SK-N-SH (cell line): ENCODE results near the gene ANKS1B. TPM values are rescaled to one million over a fixed set of nuclear protein-coding genes. Genes with fewer than 3 reads are reported as not detected.

Experiments
- CTCF ChIA-PET: fragments of 300-600, 350-600 bp; formaldehyde crosslinking; extraction: SDS; loops from one replicate; lab custom pipeline; 2021; lab: Yijun Ruan, JAX
- POLR2A ChIA-PET: fragments of 350-600 bp; sonication (Branson Sonifier 250); formaldehyde crosslinking; extraction: SDS; loops from one replicate; lab custom pipeline; 2020; ENCODE audit warnings: antibody characterized with exemption, inconsistent platforms; lab: Yijun Ruan, JAX
- DNase-seq: peaks from one replicate; pipeline ENCODE4 v3.0.0; 2012
- H2AFZ ChIP-seq: fragments of 200-600 bp; sonication (generic); 2 replicates; pipeline ENCODE4 v1.8.1; 2016; ENCODE audit warnings: antibody characterized with exemption, mild to moderate bottlenecking, low read depth
- H3F3A ChIP-seq: fragments of 200-600 bp; sonication (generic); replicated peaks from 2 replicates; pipeline ENCODE3; 2016; ENCODE audit warnings: antibody characterized with exemption, mild to moderate bottlenecking; ENCODE audit not compliant: insufficient read depth
- H3K27ac ChIP-seq, 2 experiments: fragments of 200-500 bp in 1 of 2; fragments of 200-600 bp in 1 of 2; sonication (Bioruptor generic) in 1 of 2; sonication (generic), shearing (Covaris generic) in 1 of 2; 2 replicates each; pipeline versions ENCODE4 v1.5.1 to v1.6.1; 2014 to 2016; ENCODE audit warnings: low read depth in 2 of 2, inconsistent platforms in 1 of 2, low read length in 1 of 2, mild to moderate bottlenecking in 1 of 2, mixed read lengths in 1 of 2
- H3K27me3 ChIP-seq: fragments of 200-600 bp; sonication (generic), shearing (Covaris generic); 2 replicates; pipeline ENCODE4 v1.6.1; 2016; ENCODE audit warnings: mixed run types; ENCODE audit not compliant: insufficient read depth
- H3K36me3 ChIP-seq, 2 experiments: fragments of 200-500 bp in 1 of 2; fragments of 200-600 bp in 1 of 2; sonication (Bioruptor generic) in 1 of 2; sonication (generic) in 1 of 2; replicated peaks in 1 of 2; 2 replicates each; pipeline versions ENCODE3 to v1.5.1; 2014 to 2016; ENCODE audit warnings: low read length in 1 of 2, mild to moderate bottlenecking in 1 of 2; ENCODE audit not compliant: insufficient read depth in 2 of 2, control insufficient read depth in 1 of 2
- H3K4me1 ChIP-seq, 2 experiments: fragments of 200-500 bp in 1 of 2; fragments of 200-600 bp in 1 of 2; sonication (Bioruptor generic) in 1 of 2; sonication (generic), shearing (Covaris generic) in 1 of 2; 2 replicates each; pipeline versions ENCODE4 v1.5.1 to v1.6.1; 2014 to 2016; ENCODE audit warnings: low read depth in 1 of 2, low read length in 1 of 2, mixed run types in 1 of 2; ENCODE audit not compliant: insufficient read depth in 2 of 2, control insufficient read depth in 1 of 2
- H3K4me2 ChIP-seq: fragments of 200-600 bp; sonication (generic), shearing (Covaris generic); 2 replicates; pipeline ENCODE4 v1.6.1; 2017; ENCODE audit warnings: mixed run types
- H3K4me3 ChIP-seq, 2 experiments: fragments of 200-500 bp in 1 of 2; fragments of 200-600 bp in 1 of 2; sonication (Bioruptor generic) in 1 of 2; sonication (generic), shearing (Covaris generic) in 1 of 2; 2 replicates each; pipeline versions ENCODE4 v1.5.1 to v1.8.1; 2014 to 2016; ENCODE audit warnings: low read depth in 2 of 2, inconsistent platforms in 1 of 2, low read length in 1 of 2, mild to moderate bottlenecking in 1 of 2, mixed read lengths in 1 of 2, moderate library complexity in 1 of 2
- H3K79me2 ChIP-seq: fragments of 200-600 bp; sonication (generic); 2 replicates; pipeline ENCODE4 v1.8.1; 2017; ENCODE audit warnings: mild to moderate bottlenecking; ENCODE audit not compliant: insufficient read depth
- H3K9ac ChIP-seq: fragments of 200-600 bp; sonication (generic); 2 replicates; pipeline ENCODE4 v1.6.1; 2017; ENCODE audit warnings: mixed run types
- H3K9me2 ChIP-seq: fragments of 200-600 bp; sonication (generic); 2 replicates; pipeline ENCODE4 v1.6.1; 2017; ENCODE audit warnings: mixed run types
- H3K9me3 ChIP-seq: fragments of 200-600 bp; sonication (generic); 2 replicates; pipeline ENCODE4 v1.6.1; 2017; ENCODE audit warnings: mixed run types, mild to moderate bottlenecking, moderate library complexity
- H4K20me1 ChIP-seq: fragments of 200-600 bp; sonication (generic); 2 replicates; pipeline ENCODE4 v1.6.1; 2017; ENCODE audit warnings: mild to moderate bottlenecking, mixed run types; ENCODE audit not compliant: insufficient read depth
- CHD2 ChIP-seq: fragments of 150-350 bp; IDR thresholded peaks from 2 replicates; pipeline ENCODE4 v1.6.1; 2018; ENCODE audit warnings: low read length; ENCODE audit not compliant: partially characterized antibody
- EP300 ChIP-seq, 2 experiments: IDR thresholded peaks; 2 replicates each; pipeline versions ENCODE4 v1.4.0 to v1.6.1; 2012; ENCODE audit warnings: borderline replicate concordance in 1 of 2, low read depth in 1 of 2, low read length in 1 of 2
- EZH2phosphoT487 ChIP-seq: fragments of 200-600 bp; sonication (generic); IDR thresholded peaks from 2 replicates; pipeline ENCODE4 v1.6.1; 2017; ENCODE audit warnings: low read depth, mixed run types, mild to moderate bottlenecking, antibody characterized with exemption, moderate library complexity, borderline replicate concordance
- FOSL2 ChIP-seq: IDR thresholded peaks from 2 replicates; pipeline ENCODE4 v1.4.0; 2012; ENCODE audit warnings: low read depth, mild to moderate bottlenecking, moderate library complexity, borderline replicate concordance
- GATA2 ChIP-seq: sonication (generic); formaldehyde crosslinking; IDR thresholded peaks from 2 replicates; pipeline ENCODE4 v1.5.0; 2020; ENCODE audit warnings: mild to moderate bottlenecking, missing genetic modification reagents
- MXI1 ChIP-seq: IDR thresholded peaks from 2 replicates; pipeline ENCODE4 v1.6.1; 2012; ENCODE audit warnings: mild to moderate bottlenecking, low read depth, low read length, improper control_type of control experiment
- NFIC ChIP-seq: IDR thresholded peaks from 2 replicates; pipeline ENCODE4 v1.4.0; 2012; ENCODE audit warnings: borderline replicate concordance
- POLR2AphosphoS5 ChIP-seq: IDR thresholded peaks from 2 replicates; pipeline ENCODE4 v1.6.1; 2012; ENCODE audit warnings: low read depth, low read length
- RAD21 ChIP-seq: IDR thresholded peaks from 2 replicates; pipeline ENCODE4 v1.6.1; 2012; ENCODE audit warnings: mild to moderate bottlenecking, low read length
- SMC3 ChIP-seq: IDR thresholded peaks from 2 replicates; pipeline ENCODE4 v1.6.1; 2012; ENCODE audit warnings: low read depth, low read length, improper control_type of control experiment
- TAF1 ChIP-seq: IDR thresholded peaks from 2 replicates; pipeline ENCODE4 v1.6.1; 2012; ENCODE audit warnings: low read depth, mild to moderate bottlenecking, low read length, moderate library complexity, borderline replicate concordance
- TEAD4 ChIP-seq: IDR thresholded peaks from 2 replicates; pipeline ENCODE4 v1.4.0; 2012; ENCODE audit warnings: mild to moderate bottlenecking, borderline replicate concordance; ENCODE audit not compliant: insufficient read depth
- WGBS: methylation state at CpG from one replicate; pipeline ENCODE4 v1.1.6; 2017; ENCODE audit warnings: low lambda C conversion rate; 5-methylcytosine and 5-hydroxymethylcytosine counted together
- polyA plus RNA-seq, 3 experiments: library from polyadenylated mRNA; depleted of rRNA; stranded (reverse); fragments of >200 nt; gene quantifications; 2 replicates each; pipeline ENCODE4 v1.2.3, GENCODE V29; 2012
- TF ChIP-seq, protein P1 (sequence below): fragments of 200-600 bp; sonication (generic); IDR thresholded peaks from 2 replicates; pipeline ENCODE4 v1.6.1; 2017; ENCODE audit warnings: antibody characterized with exemption, mild to moderate bottlenecking, moderate library complexity
- TF ChIP-seq, protein P2 (sequence below): fragments of 150-350 bp; IDR thresholded peaks from 2 replicates; pipeline ENCODE4 v1.6.1; 2017; ENCODE audit warnings: antibody characterized with exemption, low read length, low read depth, borderline replicate concordance
- TF ChIP-seq, protein P3 (sequence below): IDR thresholded peaks from 2 replicates; pipeline ENCODE4 v1.6.1; 2012; ENCODE audit warnings: mild to moderate bottlenecking, low read depth, low read length, moderate library complexity

The ANKS1B gene
- polyA plus RNA-seq, 1 of the 3 experiments (the other 2 are of a cell fraction), result 1.8 TPM

DNA sequence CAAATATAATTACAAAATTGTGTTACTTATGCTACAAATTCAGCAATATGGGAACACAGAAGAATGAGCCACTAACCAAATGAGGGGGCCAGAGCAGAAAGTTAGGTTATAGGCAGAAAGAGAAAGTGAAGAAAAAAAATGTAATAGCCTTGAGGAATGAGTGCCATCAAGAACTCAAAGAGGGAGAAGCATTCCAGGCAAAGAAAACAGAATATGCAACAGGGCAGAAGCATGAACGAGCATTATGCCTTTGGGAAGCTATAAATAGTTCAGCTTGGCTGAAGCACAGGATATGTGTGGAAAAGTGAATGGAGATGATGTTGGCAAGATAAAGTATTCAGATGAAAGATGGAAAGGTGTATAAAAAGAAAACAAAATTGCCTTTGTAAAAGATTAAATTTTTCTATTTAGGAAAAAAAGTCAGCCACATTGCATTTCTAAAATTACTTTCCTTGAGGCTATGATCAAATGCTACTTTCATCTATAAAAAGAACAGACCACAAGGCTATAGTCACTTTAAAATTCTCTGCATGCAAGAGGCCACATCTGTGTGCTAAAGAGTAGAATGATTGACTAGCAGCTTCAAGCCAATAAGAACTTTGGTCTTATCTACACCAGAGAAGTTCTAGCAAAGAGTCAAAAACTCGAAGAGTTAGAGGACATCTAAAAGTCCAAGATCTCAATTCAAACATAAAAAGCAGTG, 530.7 kb downstream of the ANKS1B start:
- no peaks in the 10 kb centered on the region for H4K20me1 ChIP-seq
- no peak for DNase-seq
- peak overlapping the region; percentile 14; the same call in 1 of the 2 replicates for H3K4me2 ChIP-seq

More for the DNA sequence above, 530.7 kb downstream of the ANKS1B start:
- H3K9me2 ChIP-seq, result no peaks in the 10 kb centered on the region
- no peak overlapping the region for H3K27ac ChIP-seq
- no peaks in the 10 kb centered on the region for H3K36me3 ChIP-seq
- POLR2A ChIA-PET, result no interaction called here
- no peak overlapping the region for H3K4me3 ChIP-seq
- no peaks in the 10 kb centered on the region for H3F3A ChIP-seq
- no peaks in the 10 kb centered on the region for H3K27me3 ChIP-seq
- CTCF ChIA-PET, result interaction anchor here (1.3 kb wide), 1 partner anchor 410 kb away, joined by 3 read pairs; no protein-coding TSS in a partner anchor
- no peaks in the 10 kb centered on the region for H3K79me2 ChIP-seq
- WGBS, result 7% methylated on average over 2 of the region's 2 CpGs
- H2AFZ ChIP-seq, result no peak overlapping the region
- H3K9me3 ChIP-seq, result no peaks in the 10 kb centered on the region
- no peak overlapping the region for H3K9ac ChIP-seq
- TF ChIP-seq, protein P1, sequence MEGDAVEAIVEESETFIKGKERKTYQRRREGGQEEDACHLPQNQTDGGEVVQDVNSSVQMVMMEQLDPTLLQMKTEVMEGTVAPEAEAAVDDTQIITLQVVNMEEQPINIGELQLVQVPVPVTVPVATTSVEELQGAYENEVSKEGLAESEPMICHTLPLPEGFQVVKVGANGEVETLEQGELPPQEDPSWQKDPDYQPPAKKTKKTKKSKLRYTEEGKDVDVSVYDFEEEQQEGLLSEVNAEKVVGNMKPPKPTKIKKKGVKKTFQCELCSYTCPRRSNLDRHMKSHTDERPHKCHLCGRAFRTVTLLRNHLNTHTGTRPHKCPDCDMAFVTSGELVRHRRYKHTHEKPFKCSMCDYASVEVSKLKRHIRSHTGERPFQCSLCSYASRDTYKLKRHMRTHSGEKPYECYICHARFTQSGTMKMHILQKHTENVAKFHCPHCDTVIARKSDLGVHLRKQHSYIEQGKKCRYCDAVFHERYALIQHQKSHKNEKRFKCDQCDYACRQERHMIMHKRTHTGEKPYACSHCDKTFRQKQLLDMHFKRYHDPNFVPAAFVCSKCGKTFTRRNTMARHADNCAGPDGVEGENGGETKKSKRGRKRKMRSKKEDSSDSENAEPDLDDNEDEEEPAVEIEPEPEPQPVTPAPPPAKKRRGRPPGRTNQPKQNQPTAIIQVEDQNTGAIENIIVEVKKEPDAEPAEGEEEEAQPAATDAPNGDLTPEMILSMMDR, result no peak
- TF ChIP-seq CHD2 (no peak), NFIC (no peak), SMC3 (no peak), TAF1 (no peak), TEAD4 (no peak), GATA2 (CRISPR knock-in tag) (no peak), POLR2AphosphoS5 (no peak), FOSL2 (no peak), EP300 (IDR thresholded peaks at IDR 0.05; ENCODE audit: borderline replicate concordance in 1 of 2, low read depth in 1 of 2, low read length in 1 of 2) (no peak), MXI1 (no peak), RAD21 (no peak), EZH2phosphoT487 (no peak)
- TF ChIP-seq, protein P2, sequence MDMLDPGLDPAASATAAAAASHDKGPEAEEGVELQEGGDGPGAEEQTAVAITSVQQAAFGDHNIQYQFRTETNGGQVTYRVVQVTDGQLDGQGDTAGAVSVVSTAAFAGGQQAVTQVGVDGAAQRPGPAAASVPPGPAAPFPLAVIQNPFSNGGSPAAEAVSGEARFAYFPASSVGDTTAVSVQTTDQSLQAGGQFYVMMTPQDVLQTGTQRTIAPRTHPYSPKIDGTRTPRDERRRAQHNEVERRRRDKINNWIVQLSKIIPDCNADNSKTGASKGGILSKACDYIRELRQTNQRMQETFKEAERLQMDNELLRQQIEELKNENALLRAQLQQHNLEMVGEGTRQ, result no peak
- TF ChIP-seq, protein P3, sequence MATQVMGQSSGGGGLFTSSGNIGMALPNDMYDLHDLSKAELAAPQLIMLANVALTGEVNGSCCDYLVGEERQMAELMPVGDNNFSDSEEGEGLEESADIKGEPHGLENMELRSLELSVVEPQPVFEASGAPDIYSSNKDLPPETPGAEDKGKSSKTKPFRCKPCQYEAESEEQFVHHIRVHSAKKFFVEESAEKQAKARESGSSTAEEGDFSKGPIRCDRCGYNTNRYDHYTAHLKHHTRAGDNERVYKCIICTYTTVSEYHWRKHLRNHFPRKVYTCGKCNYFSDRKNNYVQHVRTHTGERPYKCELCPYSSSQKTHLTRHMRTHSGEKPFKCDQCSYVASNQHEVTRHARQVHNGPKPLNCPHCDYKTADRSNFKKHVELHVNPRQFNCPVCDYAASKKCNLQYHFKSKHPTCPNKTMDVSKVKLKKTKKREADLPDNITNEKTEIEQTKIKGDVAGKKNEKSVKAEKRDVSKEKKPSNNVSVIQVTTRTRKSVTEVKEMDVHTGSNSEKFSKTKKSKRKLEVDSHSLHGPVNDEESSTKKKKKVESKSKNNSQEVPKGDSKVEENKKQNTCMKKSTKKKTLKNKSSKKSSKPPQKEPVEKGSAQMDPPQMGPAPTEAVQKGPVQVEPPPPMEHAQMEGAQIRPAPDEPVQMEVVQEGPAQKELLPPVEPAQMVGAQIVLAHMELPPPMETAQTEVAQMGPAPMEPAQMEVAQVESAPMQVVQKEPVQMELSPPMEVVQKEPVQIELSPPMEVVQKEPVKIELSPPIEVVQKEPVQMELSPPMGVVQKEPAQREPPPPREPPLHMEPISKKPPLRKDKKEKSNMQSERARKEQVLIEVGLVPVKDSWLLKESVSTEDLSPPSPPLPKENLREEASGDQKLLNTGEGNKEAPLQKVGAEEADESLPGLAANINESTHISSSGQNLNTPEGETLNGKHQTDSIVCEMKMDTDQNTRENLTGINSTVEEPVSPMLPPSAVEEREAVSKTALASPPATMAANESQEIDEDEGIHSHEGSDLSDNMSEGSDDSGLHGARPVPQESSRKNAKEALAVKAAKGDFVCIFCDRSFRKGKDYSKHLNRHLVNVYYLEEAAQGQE, result no peak
- H3K4me1 ChIP-seq, result no peaks in the 10 kb centered on the region; a peak in 2 of 4 replicates
